GM21515 (cell line): ENCODE data around the gene COX14.
"Not testable (repeated sequence)": the region's sequence is repeated elsewhere in the genome, so short reads cannot be mapped to it uniquely, and the experiment has no call there.

Experiments used
- ATAC-seq: cut with Tn5 transposase; IDR thresholded peaks from one replicate; pipeline ENCODE4 v1.9.1; 2021; ENCODE audit not compliant: unreplicated experiment

COX14 gene

GRCh38 chr12:50151047-50151687 is 39.1 kb downstream of the COX14 start:
- ATAC-seq = no peak

GRCh38 chr12:50154947-50155346 is 42.9 kb downstream of the COX14 start:
- ATAC-seq = not testable (repeated sequence)

GRCh38 chr12:50156641-50157040 is 44.6 kb downstream of the COX14 start:
- no peak for ATAC-seq

GRCh38 chr12:50157259-50157658 is 45.2 kb downstream of the COX14 start:
- no peak for ATAC-seq

- ATAC-seq = no peak
Measured at GRCh38 chr12:50160643-50161042, 48.6 kb downstream of the COX14 start.

- ATAC-seq = no peak
Measured at GRCh38 chr12:50162230-50162629, 50.2 kb downstream of the COX14 start.

GRCh38 chr12:50164963-50165362 is 52.9 kb downstream of the COX14 start:
- ATAC-seq = no peak

- peak; percentile 36 for ATAC-seq
Measured at GRCh38 chr12:50166799-50167048, 54.7 kb downstream of the COX14 start.

GRCh38 chr12:50167049-50167828 is 55.2 kb downstream of the COX14 start, which contains the start of gene CERS5:
Gene CERS5 (minus strand): TSS chr12:50167369. CDS start chr12:50167297, 72 bp downstream.
- ATAC-seq = peak; percentile 95
